ENCODE results near the gene CD151.

The CD151 gene

DNA sequence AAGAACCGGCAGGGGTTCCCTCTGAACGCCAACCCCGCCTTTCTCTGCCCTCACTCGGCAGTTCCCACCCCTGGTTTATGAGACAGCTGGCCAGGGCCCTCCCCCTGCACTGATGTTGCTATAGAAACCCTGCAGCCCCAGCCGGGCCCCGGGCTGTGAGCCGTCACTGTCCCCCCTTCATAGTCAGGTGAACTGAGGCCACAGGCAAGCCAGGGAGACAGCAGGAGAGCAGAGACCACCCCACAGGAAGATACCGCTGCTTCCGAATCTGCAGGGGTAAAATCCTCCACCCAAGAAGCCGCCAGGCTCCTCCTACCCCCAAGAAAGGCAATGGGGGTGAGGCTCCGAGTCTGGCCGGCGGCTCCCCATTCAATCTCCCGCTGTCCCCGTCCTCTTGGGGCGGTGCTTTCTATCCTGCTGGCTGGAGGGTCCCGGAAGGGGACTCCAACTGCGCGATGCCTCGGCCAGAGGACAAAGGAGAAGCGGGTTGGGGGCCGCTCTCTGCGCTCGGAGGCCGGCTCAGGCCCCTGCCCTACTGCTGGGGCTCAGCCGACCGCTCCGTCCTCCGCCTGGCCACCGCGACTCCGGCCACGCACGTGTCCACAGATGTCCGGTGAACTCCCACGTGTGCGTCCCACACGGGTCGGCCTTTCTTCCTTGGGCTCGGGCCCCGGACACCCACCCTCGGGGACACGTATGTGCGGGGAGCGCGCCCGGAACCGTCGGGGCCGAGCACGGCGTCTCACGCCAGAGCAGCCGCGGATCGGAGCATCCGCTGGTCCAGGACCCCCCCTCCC lies 35.3 kb upstream of the CD151 start:
- DNase-seq (ENCODE audit: low read depth): peak; percentile 66

DNA sequence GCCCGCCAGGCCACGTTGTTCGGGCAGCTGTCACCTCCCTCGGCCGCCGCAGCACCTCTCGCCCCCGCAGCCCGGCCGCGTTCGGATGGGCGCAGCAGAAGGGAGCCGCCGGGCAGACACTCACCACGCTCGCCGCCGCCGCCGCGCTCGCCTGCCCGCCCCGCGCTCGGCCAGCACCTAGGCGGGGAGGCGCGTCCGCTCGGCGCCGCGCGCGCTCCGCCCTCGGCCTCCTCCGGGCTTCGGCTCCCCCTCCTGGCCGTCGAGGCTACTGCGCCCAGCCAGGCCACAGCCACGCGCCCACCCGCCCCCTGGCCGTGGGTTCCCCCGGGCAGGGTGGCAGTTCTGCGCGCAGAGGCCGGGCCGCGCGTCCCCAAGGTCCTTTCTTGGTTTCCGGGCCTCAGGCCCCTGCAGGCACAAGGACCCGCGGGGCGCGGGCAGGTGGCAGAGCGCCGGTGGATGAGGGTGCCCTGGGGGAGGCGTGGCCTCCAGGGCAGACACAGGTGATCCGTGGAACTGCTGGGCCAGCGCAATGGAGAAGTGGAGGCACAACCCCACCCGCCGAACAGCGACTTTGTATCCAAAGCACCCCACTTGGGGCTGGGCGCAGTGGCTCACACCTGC lies 34.5 kb upstream of the CD151 start, which contains the start of gene SLC25A22:
SLC25A22 (minus strand) TSS at position 189 of the 621 bp plus-strand sequence. CDS start 3,275 bp downstream, outside the sequence.
- peak; percentile 79 for DNase-seq (ENCODE audit: low read depth)

- no peak for DNase-seq (ENCODE audit: low read depth)
These were observed 33.0 kb upstream of the CD151 start for GRCh38 chr11:799641-800316.

DNA sequence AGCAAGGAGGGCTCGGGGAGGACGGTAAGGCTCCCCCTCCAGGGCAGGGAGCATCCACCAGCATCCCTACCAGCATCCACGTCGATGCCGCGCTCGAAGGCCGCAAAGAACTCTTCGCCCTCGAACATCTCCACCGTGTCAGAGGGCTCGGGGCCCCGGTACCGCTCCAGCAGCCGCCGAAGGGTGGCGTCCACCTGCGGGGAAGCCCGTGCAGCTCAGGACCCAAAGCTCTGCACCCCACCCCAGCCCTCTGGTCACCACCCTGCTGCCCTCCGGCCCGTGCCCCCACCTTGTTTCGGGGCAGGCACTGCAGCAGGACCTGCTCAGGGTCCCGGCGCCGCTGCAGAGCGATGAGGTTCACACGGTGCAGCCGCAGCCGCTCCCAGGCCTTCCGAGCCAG lies 32.3 kb upstream of the CD151 start:
- no peak for DNase-seq (ENCODE audit: low read depth)

DNA sequence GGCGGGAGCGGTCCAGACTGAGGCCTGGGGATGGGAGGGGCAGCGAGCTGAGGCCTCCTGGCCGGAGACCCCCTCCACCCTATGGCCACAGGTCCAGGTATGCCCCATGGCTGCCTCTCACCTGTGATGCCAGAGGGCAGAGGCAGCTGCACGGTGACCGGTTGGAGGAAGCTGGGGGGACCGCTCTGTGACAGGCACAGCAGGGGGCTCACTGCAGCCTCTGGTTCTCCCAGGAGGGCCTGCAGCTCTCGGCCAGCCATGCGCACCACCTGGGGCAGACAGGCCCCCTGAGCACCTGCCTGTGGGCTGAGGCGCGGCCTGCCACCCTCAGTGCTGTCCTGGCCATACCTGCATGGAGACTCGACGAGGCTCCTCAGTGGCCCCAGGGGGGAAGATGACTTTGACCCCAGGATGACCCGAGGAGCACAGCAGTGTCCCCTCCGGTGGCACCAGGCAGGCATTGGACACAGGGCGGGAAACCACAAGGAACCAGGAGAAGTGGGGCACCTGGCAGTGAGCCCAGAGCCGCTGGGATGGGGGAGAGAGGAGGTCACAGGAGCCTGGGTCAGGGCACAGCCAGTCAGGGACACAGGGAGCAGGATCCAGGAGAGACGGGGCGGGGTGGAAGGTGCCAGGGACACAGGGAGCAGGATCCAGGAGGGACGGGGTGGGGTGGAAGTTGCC lies 31.5 kb upstream of the CD151 start:
- DNase-seq (ENCODE audit: low read depth): no peak

DNA sequence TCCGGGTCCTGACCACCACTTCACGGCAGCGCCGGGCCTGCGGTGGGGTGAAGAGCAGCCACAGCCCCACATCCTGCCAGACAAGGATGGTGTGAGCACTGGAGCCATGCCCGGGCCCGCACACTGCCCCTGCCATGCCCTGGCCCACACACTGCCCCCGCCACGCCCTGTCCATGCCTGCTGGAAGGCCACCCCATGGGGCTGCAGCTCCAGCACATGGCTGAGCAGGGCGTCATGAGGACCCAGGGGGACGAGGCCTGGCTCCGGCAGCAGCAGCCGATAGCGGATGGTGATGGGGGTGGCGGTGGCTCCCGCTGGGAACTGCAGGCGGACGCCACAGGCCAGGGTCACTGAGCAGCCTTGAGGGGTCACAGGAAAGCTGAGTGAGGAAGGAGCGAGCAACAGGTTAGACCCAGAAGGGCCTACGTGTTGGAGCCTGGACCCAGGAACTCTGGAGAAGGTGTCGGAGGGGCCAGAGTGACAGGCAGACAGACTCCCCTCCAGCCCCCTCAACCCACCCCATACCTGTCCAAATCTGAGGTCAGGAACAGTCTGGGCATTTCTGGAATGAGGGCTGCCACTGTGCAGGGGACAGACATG lies 30.6 kb upstream of the CD151 start:
- no peak for DNase-seq (ENCODE audit: low read depth)

- no peak for DNase-seq (ENCODE audit: low read depth)
These were observed 29.9 kb upstream of the CD151 start for GRCh38 chr11:802693-803466.

- DNase-seq (ENCODE audit: low read depth): no peak
These were observed 29.3 kb upstream of the CD151 start for GRCh38 chr11:803467-803742.

GRCh38 chr11:803770-804598 lies 28.8 kb upstream of the CD151 start:
- DNase-seq (ENCODE audit: low read depth): no peak

DNA sequence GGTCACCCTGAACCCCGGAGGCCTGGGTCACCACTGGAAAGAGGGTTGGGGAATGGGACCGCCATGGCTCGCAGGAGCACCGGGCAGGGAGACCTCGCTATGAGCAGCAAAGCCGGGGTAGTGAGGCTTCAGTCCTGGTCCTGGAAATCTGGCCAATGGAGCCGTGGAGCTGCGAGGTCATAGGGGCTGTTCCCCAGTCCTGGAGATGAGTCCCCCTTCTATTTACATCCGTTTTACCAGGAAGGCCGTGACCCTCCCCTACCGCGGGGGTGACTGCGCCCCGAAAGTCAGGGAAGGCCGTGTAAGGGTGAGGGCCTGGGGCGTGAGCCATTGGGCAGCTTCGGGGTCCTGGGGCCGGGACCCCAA lies 28.2 kb upstream of the CD151 start:
- DNase-seq (ENCODE audit: low read depth): no peak

- DNase-seq (ENCODE audit: low read depth): no peak
These were observed 24.1 kb upstream of the CD151 start for GRCh38 chr11:808427-809286.

DNA sequence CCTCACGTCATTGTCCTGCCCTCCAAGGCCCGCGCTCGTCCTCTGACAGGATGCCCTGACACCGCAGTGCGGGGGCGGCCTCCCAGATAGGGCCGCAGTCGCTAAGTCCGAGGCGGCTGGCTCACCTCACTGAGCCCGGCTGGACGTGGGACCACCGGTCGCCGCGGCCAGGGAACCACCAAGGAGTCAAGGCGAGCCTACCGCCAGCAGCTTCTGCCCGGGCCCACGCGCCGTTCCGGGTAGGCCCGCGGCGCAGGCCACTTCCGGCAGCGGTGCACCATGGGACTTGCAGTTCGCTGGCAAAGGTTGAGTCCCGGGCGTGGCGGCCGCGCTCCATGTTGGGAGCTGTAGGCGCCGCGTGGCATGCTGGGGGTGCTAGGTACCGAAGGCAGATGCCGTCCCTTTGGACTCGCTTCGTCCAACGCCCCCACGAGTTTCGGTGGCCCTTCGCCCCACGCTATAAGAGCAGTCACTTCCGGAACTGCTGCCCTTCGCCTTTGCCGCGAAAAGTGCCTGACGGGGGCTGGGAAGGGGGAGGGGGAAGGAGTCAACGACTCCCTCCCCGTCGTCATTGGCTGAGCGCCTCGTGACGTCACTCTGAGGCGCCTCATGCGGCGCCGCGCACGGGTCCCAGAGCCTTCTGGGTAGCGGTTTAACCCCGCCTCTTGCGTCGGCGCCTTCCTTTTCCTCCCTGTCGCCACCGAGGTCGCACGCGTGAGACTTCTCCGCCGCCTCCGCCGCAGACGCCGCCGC lies 23.3 kb upstream of the CD151 start, which contains the start of gene RPLP2:
RPLP2 (plus strand) TSS at position 681 of the 753 bp plus-strand sequence. CDS start 268 bp downstream, outside the sequence.
- DNase-seq (ENCODE audit: low read depth): peak; percentile 98

DNA sequence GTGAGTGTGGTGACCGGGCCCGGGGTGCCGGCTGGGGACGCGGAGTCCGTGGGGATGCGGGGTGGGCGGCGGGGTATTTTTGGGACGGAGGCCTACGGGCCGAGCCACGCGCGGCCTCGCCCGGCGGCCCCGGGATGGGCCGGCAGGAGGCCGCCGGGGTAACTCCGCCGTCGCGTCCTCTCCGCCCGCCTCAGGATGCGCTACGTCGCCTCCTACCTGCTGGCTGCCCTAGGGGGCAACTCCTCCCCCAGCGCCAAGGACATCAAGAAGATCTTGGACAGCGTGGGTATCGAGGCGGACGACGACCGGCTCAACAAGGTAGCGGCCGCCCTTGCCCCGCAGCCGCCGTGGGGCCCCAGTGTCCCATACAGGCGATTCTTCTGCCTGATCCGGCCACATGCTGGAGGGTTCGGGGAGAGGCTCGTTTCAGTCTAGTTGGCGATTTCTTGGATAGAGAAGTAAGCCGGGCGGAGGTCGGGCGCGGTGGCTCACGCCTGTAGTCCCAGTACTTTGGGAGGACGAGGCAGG lies 22.6 kb upstream of the CD151 start:
- no peak for DNase-seq (ENCODE audit: low read depth)

- DNase-seq (ENCODE audit: low read depth): no peak
These were observed 21.1 kb upstream of the CD151 start for GRCh38 chr11:811446-812245.

DNA sequence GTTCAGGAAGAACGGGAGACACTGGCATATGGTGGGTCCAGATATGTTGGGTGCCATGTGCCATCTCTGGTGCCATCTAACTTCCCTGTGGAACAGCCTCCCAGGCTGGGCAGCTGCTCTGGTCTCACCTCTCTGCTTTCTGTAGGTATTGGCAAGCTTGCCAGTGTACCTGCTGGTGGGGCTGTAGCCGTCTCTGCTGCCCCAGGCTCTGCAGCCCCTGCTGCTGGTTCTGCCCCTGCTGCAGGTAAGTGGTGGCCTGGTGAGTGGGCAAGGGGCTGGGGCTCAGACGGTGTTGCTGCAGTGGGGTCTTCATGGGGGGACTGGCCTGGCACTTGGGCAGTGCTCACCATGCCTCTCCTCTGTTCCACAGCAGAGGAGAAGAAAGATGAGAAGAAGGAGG lies 20.4 kb upstream of the CD151 start:
- no peak for DNase-seq (ENCODE audit: low read depth)

- no peak for DNase-seq (ENCODE audit: low read depth)
These were observed 19.7 kb upstream of the CD151 start for GRCh38 chr11:813072-813455.

GRCh38 chr11:813456-814096 lies 19.2 kb upstream of the CD151 start:
- no peak for DNase-seq (ENCODE audit: low read depth)

Measured in stimulated activated CD8-positive, alpha-beta memory T cell treated with anti-CD3 and anti-CD28 coated beads, Interleukin-12 subunit alpha, Interleukin-12 subunit beta, amount 100 ng/mL, for 4 hours (primary cell).